Keratinocyte (primary cell): ENCODE measurements around the gene MYO1E. TPM values are rescaled to one million over a fixed set of nuclear protein-coding genes. Genes with fewer than 3 reads are reported as not detected.

ENCODE experiments used
- DNase-seq: peaks from one replicate; pipeline ENCODE4 v3.0.0-alpha.2; 2011; ENCODE audit warnings: low read depth, missing footprints, low spot score
- FAIRE-seq: peaks from 2 replicates; lab custom pipeline; 2011; peaks lifted over from hg19 to GRCh38; lab: Jason Lieb, UNC
- H2AFZ ChIP-seq: 2 replicates; pipeline ENCODE4 v1.6.0; 2012; ENCODE audit warnings: low read length, control low read depth, inconsistent platforms; ENCODE audit not compliant: control insufficient read depth
- H3K27ac ChIP-seq: 2 replicates; pipeline ENCODE4 v1.5.1; 2011; ENCODE audit warnings: low read length; ENCODE audit not compliant: control insufficient read depth, insufficient read depth
- H3K27me3 ChIP-seq: 3 replicates; pipeline ENCODE4 v1.6.0; 2011; ENCODE audit warnings: low read length; ENCODE audit not compliant: control insufficient read depth, insufficient read depth; ENCODE audit errors: extremely low read depth
- H3K36me3 ChIP-seq, 2 experiments: 2 replicates in 1 of 2; 3 replicates in 1 of 2; pipeline ENCODE4 v1.5.1; 2011; ENCODE audit warnings: low read length in 2 of 2, mild to moderate bottlenecking in 1 of 2; ENCODE audit not compliant: control insufficient read depth in 2 of 2, insufficient read depth in 2 of 2; ENCODE audit errors: extremely low read depth in 1 of 2
- H3K4me1 ChIP-seq: 3 replicates; pipeline ENCODE4 v1.5.1; 2011; ENCODE audit warnings: low read length; ENCODE audit not compliant: control insufficient read depth, insufficient read depth; ENCODE audit errors: extremely low read depth
- H3K4me2 ChIP-seq: 3 replicates; pipeline ENCODE4 v1.6.0; 2011; ENCODE audit warnings: low read depth, low read length; ENCODE audit not compliant: control insufficient read depth, insufficient read depth; ENCODE audit errors: extremely low read depth
- H3K4me3 ChIP-seq, 3 experiments: fragments of 200-600 bp in 1 of 3; sonication (generic) in 1 of 3; 2 replicates in 2 of 3; 3 replicates in 1 of 3; pipeline ENCODE4 v1.5.1; 2011 to 2016; ENCODE audit warnings: low read length in 3 of 3, mild to moderate bottlenecking in 3 of 3, control low read depth in 2 of 3, inconsistent platforms in 1 of 3, low read depth in 1 of 3, mixed read lengths in 1 of 3, mixed run types in 1 of 3, moderate library complexity in 1 of 3; ENCODE audit not compliant: control insufficient read depth in 2 of 3, insufficient read depth in 2 of 3; ENCODE audit errors: extremely low read depth in 1 of 3
- H3K79me2 ChIP-seq: 2 replicates; pipeline ENCODE4 v1.6.0; 2012; ENCODE audit warnings: low read length; ENCODE audit not compliant: control insufficient read depth, insufficient read depth
- H3K9ac ChIP-seq: 3 replicates; pipeline ENCODE4 v1.6.0; 2011; ENCODE audit warnings: low read length; ENCODE audit not compliant: control insufficient read depth, insufficient read depth; ENCODE audit errors: extremely low read depth
- H3K9me1 ChIP-seq: 3 replicates; pipeline ENCODE4 v1.6.0; 2011; ENCODE audit warnings: low read length; ENCODE audit not compliant: control insufficient read depth, insufficient read depth; ENCODE audit errors: extremely low read depth
- H3K9me3 ChIP-seq: 2 replicates; pipeline ENCODE4 v1.5.1; 2012; ENCODE audit warnings: low read depth, low read length; ENCODE audit not compliant: control insufficient read depth
- H4K20me1 ChIP-seq: 3 replicates; pipeline ENCODE4 v1.6.0; 2011; ENCODE audit warnings: low read length; ENCODE audit not compliant: control insufficient read depth, insufficient read depth; ENCODE audit errors: extremely low read depth
- EZH2 ChIP-seq: IDR thresholded peaks from one replicate; pipeline ENCODE4 v1.6.1; 2012; ENCODE audit warnings: inconsistent platforms, mild to moderate bottlenecking, low read length, moderate library complexity
- dilution Hi-C: fragments of 300-500 bp; cut with MboI; formaldehyde crosslinking; loops from one replicate; pipeline ENCODE4 v1.7.0; 2020; ENCODE audit warnings: low sequenced_read_pairs; ENCODE audit not compliant: extremely low pct_ligation_motif_present
- polyA plus RNA-seq, 5 experiments: library from polyadenylated mRNA; depleted of rRNA in 3 of 5; stranded (reverse) in 3 of 5; stranded (forward) in 1 of 5; unstranded in 1 of 5; fragments of >200 nt; gene quantifications; 1 replicate in 1 of 5; 2 replicates in 3 of 5; 3 replicates in 1 of 5; pipeline versions ENCODE4 v1.2.1 to v1.2.3, GENCODE V29; 2011 to 2012; ENCODE audit warnings: missing spikeins in 2 of 5, low read depth in 1 of 5, low replicate concordance in 1 of 5
- TF ChIP-seq, protein P1 (sequence below), 3 experiments: IDR thresholded peaks in 1 of 3; conservative IDR thresholded peaks in 1 of 3; optimal IDR thresholded peaks in 1 of 3; 2 replicates in 2 of 3; 3 replicates in 1 of 3; pipeline versions ENCODE3 to v1.5.1; 2011; ENCODE audit warnings: low read length in 3 of 3, mild to moderate bottlenecking in 3 of 3, moderate library complexity in 2 of 3, control low read depth in 1 of 3, inconsistent platforms in 1 of 3; ENCODE audit not compliant: insufficient read depth in 2 of 3; ENCODE audit errors: extremely low read depth in 1 of 3

MYO1E gene
- polyA plus RNA-seq, 1 donor (not counting 4 experiments of a cell fraction or from before 2014, with no cell fraction given), result 213 TPM

DNA sequence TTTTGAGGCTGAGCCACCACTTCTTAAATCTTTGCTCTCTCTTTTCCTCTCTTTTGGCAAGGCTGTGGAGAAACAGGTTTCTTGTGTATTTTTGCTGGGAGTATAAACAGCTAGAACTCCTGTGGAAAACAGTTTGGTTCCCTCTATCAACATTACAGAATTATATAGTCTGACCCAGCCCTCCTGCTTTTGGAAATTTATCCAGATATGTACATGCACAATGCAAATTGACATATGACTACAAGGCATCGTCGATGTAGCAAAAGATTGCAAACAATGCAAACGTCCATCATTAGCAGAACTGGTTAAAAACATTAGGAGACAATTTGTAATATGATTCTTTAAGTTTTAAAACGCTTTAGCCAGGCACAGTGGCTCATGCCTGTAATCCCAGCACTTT lies 12.5 kb upstream of the MYO1E start:
- dilution Hi-C loops, result no loop called here

DNA sequence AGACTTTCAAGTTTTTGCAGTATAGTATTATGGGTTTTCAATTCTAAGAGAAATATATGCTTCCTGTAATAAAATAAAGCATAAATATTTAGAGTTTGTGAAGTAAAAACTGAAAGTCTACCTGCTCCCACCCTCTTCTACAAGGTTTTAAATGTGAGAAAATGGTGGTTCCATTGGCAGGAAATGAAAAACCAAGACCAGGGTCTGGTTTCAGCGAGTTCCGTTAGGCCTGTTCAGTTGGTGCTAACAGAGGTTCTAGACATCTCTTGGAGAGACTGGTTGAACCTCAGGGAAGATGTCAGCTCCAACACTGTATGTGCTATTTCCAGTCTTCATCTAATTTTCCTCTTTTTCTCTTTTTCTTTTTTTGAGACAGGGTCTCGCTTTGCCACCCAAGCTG lies 11.8 kb upstream of the MYO1E start:
- no peak for FAIRE-seq
- no peaks in the 10 kb centered on the region for H3K36me3 ChIP-seq
- dilution Hi-C loops, result no loop called here
- no peaks in the 10 kb centered on the region for H3K9me1 ChIP-seq
- H3K4me3 ChIP-seq, result no peak overlapping the region
- H3K9me3 ChIP-seq, result no peaks in the 10 kb centered on the region
- H3K79me2 ChIP-seq, result no peaks in the 10 kb centered on the region
- H3K27ac ChIP-seq, result no peak overlapping the region
- no peak for DNase-seq
- peaks cover 6% of the 10 kb centered on the region for H3K4me1 ChIP-seq
- H3K4me2 ChIP-seq, result no peak overlapping the region
- no peak overlapping the region for H2AFZ ChIP-seq
- H3K9ac ChIP-seq, result no peak overlapping the region
- no peaks in the 10 kb centered on the region for H4K20me1 ChIP-seq
- TF ChIP-seq EZH2, result no peak
- TF ChIP-seq, protein P1, sequence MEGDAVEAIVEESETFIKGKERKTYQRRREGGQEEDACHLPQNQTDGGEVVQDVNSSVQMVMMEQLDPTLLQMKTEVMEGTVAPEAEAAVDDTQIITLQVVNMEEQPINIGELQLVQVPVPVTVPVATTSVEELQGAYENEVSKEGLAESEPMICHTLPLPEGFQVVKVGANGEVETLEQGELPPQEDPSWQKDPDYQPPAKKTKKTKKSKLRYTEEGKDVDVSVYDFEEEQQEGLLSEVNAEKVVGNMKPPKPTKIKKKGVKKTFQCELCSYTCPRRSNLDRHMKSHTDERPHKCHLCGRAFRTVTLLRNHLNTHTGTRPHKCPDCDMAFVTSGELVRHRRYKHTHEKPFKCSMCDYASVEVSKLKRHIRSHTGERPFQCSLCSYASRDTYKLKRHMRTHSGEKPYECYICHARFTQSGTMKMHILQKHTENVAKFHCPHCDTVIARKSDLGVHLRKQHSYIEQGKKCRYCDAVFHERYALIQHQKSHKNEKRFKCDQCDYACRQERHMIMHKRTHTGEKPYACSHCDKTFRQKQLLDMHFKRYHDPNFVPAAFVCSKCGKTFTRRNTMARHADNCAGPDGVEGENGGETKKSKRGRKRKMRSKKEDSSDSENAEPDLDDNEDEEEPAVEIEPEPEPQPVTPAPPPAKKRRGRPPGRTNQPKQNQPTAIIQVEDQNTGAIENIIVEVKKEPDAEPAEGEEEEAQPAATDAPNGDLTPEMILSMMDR (optimal IDR thresholded peaks at IDR 0.05 in 1 of 3, IDR thresholded peaks at IDR 0.05 in 1 of 3, conservative IDR thresholded peaks at IDR 0.05 in 1 of 3; ENCODE audit: extremely low read depth in 1 of 3, insufficient read depth in 2 of 3, low read length in 3 of 3), result no peak
- no peaks in the 10 kb centered on the region for H3K27me3 ChIP-seq

More for the DNA sequence above, 12.5 kb upstream of the MYO1E start:
- H3K27ac ChIP-seq, result no peak overlapping the region
- no peaks in the 10 kb centered on the region for H4K20me1 ChIP-seq
- no peaks in the 10 kb centered on the region for H3K9me1 ChIP-seq
- H3K36me3 ChIP-seq, result no peaks in the 10 kb centered on the region
- no peak for TF ChIP-seq EZH2
- TF ChIP-seq, protein P1 (optimal IDR thresholded peaks at IDR 0.05 in 1 of 3, IDR thresholded peaks at IDR 0.05 in 1 of 3, conservative IDR thresholded peaks at IDR 0.05 in 1 of 3; ENCODE audit: extremely low read depth in 1 of 3, insufficient read depth in 2 of 3, low read length in 3 of 3), result no peak
- no peaks in the 10 kb centered on the region for H3K9me3 ChIP-seq
- H3K9ac ChIP-seq, result no peak overlapping the region
- H3K4me2 ChIP-seq, result no peak overlapping the region
- H3K4me1 ChIP-seq, result peaks cover 6% of the 10 kb centered on the region
- H3K27me3 ChIP-seq, result no peaks in the 10 kb centered on the region
- no peaks in the 10 kb centered on the region for H3K79me2 ChIP-seq
- no peak overlapping the region for H2AFZ ChIP-seq
- no peak for FAIRE-seq
- H3K4me3 ChIP-seq, result no peak overlapping the region
- no peak for DNase-seq
